Measurements from ENCODE around the gene TMEM269. TPM values are rescaled to one million over a fixed set of nuclear protein-coding genes. Genes with fewer than 3 reads are reported as not detected.

The TMEM269 gene, protein sequence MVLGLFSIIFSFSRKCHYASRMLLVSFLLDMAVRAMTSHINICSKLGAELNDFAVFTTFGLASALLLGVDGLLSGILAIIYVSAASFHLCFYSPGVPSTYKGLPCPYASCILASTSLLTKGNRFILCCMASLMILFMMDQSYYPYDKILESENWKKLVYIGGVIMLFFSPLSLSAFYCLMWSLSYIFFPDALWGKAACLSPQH
- total RNA-seq = under 0.01 TPM in 1 of 2 replicates, not detected in the other

DNA sequence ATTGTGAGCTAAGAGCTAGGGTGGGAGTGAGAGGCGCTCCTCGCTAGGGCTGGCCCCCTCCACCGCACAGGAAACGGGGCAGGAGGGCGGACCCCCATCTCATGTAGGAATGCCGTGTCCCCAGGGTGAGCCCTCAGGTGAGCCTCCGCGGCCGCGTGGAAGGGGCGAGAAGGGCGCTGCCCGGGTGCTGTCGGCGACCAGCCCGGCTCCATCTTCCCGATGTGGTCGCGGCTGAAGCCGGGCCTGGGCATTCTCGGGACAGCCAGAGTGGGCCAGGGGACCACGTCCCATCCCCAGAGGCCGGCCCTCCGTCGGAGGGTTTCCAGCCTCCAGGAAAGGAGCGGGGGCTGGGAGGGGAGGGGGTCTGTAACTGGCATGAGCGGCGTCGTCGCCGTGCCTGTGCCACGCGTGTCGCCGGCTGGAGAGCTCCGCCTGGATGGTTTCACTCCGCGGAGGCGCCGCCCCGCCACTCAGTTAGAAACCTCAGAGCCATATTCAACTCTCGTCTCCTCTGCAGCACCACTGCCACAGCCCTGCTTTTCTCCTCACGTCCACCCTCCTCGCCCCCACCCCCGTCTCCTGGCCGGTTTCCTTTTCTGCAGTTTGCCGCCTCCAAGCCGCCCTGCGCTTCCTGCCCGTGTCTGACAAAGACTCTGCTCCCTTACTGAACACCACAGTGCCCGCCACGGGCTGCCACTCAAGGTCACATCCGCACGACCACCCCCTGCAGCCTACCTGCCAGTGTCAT lies at the start of gene TMEM269:
TSS of gene TMEM269 (plus strand) at position 46 of the 748 bp plus-strand sequence. CDS start 4,903 bp downstream, outside the sequence.

DNA sequence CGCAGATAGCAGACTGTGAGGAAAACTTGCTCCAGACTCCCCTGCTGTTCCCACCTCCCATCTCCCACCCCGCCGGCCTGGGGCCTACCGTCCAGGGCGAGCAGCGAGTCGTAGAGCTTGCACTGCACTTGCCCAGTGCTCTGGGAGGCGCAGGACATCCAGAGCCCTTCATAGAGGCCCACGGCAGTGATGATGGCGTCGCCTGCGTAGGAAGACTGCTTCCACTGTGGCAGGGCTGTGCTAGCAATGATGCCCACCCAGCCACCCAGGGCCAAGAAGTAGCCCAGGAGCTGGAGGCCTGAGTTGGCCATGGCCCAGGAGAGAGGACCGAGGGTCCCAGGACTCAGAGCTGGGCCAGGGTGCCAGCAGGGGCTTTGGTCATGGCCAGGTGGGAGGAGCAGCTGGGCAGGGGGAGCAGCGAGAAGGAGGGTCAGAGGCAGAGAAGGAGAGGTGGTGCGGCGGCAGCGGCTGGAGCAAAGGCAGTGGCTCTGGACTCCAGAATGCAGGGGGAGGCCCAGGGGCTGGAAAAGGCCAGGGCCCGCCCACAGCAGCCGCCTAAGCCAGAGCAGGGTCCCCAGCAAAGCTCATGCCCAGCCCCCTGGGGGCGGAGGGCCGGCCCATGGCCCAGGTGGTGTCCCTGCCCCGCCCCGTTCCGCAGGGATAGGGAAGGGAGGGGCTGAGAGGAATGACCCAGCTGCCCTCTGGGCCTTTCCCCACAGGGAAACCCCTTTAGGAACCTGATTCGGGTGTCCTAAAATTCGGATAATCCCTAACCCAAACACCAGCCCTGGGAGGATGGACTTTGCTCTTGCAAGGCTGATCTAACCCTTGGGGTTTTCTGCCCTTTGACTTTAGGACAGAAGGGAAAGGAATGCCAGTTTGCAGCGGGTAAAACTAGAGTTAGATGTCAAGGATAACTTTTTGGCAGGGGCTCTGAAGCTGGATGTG lies 44.8 kb upstream of the TMEM269 start, which contains the start of gene CLDN19:
TSS of gene CLDN19 (minus strand) at position 484 of the 948 bp plus-strand sequence. CDS start at position 311, 173 bp downstream.

DNA sequence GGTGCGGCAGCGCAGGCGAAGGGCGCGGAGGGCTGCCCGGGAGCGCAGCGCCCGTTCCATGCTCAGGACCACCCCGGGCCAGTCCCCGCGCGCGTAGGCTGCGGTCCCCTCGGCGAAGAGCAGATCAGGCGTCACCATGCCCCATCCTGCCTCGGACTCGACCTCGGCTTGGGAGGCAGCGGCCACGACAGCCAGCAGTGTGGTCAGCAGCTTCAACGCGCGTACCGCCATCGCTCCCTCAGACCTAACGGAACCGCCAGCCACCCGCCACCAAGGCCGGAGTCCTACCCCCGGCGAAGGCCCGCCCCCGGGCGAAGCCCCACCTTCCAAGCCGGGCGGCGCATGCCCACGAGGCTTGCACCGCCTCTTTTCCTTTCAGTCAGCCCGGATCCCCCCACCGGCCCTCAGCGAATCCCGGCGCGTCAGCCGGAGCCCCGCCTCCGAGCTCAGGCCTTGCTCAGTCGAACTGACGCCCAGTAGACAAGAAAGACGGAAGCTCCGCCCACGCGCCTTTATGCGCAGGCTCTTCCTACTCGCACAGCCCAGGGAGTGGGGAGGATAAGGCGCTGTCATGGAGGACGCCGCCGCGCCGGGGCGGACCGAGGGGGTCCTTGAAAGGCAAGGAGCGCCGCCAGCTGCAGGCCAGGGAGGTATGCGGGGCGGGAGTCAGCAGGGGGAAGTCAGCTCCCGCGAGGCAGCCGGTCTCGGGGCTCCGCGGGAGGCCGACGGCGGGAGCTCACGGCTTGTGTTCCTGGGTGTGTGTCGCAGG lies 17.9 kb upstream of the TMEM269 start, which contains the start of the genes C1orf50 and P3H1:
TSS of gene C1orf50 (plus strand) at position 509 of the 769 bp plus-strand sequence. CDS start at position 572, 63 bp downstream.
TSS of gene P3H1 (minus strand) at position 288 of the 769 bp plus-strand sequence. CDS start at position 231, 57 bp downstream.

DNA sequence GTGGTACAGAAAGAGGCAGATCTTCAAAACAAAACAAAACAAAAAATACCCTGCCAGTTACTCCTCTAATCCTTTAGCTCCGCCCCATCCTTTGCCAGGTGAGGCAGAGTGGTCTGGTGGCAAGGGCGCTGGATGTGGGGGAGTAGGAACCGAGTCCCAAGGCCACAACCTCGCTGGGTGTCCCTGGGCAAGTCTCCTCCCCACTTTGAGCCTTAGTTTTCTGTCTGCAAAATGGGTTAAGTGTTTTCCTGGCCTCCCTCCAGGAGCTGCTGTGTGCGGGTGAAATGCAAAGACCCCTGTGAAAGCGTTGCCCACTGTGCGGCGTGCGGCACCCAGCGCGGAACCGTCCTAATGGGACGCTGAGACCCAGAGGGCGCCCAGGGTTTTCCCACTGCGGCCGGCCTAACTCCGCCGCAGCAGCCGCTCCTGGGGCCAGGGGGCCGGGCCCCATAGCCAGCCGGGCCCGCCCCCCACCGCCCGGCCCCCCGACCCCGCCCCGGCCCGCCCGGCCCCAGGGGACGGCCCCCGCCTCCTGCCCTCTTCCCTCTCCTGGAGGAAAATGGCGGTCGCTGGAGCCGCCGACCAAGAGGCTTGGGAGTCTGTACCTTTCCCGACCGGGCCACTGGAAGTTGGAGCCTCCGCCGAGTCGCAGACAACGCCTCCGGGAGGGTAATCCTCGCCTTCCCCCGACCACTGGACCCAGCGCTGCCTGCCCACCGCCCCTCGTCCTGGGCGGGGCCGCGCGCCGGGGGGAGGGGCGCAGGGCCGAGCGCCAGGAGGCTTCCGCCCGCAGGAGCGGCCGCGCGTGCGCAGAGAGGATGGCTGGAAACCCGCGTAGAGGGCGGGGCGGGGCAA lies 32.0 kb downstream of the TMEM269 start, which contains the start of the genes ERMAP and SVBP:
TSS of gene ERMAP (plus strand) at position 538 of the 855 bp plus-strand sequence. CDS start 13,327 bp downstream, outside the sequence.
TSS of gene SVBP (minus strand) at position 813 of the 855 bp plus-strand sequence. CDS start 853 bp downstream, outside the sequence.

DNA sequence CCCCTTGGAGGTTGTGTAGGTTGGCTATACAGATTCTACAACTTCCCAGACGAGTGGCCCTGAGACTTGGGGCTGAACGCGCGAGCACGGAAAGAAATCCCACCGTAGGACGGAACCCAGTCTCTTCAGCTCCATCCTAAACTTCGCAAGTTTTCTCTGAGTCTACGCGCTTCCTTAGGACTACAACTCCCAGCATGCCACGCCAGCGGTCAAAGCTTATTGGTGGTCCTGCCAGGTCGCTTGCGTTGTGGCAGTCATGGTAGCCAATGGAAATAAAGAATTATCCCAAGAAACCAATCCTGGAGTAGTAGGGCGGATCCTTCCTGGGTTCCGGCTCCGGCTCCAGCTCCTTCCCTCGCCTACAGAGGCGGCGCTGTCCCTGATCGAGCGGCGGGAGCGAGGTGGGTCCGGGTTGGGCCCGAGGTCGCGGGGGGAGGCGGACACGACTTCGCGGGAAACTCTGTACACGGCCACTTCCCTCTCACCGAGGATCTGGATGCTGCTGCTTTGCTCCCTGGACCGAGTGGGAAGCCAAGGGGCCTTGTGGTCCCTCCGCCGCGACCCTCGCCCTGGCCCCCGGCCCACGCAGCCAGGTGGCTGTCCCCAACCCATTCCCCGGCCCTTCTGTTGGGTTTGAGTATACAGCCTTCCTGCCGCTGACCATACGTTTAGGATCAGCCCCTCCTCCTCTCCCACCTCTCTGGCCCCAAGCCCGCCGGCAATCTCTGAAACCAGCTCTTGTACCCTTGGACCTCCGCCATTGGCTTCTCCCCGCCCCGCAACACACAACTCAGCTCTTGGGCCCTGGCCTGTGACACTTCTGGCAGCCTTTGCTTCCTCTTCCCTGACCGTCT lies 61.7 kb downstream of the TMEM269 start, which contains the start of gene ZNF691:
TSS of gene ZNF691 (plus strand) at position 357 of the 854 bp plus-strand sequence. CDS start 3,046 bp downstream, outside the sequence.

Other genes starting within 250 kb of the TMEM269 start
- 79.2 and 86.1 TPM in 2 replicates for gene PPIH, start 126.6 kb upstream of the TMEM269 start, total RNA-seq
- 795 and 951 TPM in 2 replicates for gene YBX1, start 102.6 kb upstream of the TMEM269 start, total RNA-seq
- gene CLDN19, start 44.8 kb upstream of the TMEM269 start, total RNA-seq = not detected in 2 replicates
- gene P3H1, start 18.0 kb upstream of the TMEM269 start, total RNA-seq = 131 and 133 TPM in 2 replicates
- gene C1orf50, start 17.7 kb upstream of the TMEM269 start, total RNA-seq = 2.5 and 4.0 TPM in 2 replicates
- 6.2 and 6.7 TPM in 2 replicates for gene ERMAP, start 32.1 kb downstream of the TMEM269 start, total RNA-seq
- 12.9 and 19.0 TPM in 2 replicates for gene SVBP, start 32.4 kb downstream of the TMEM269 start, total RNA-seq
- gene ZNF691, start 61.6 kb downstream of the TMEM269 start, total RNA-seq = 8.3 and 10.6 TPM in 2 replicates
- gene SLC2A1, start 173.9 kb downstream of the TMEM269 start, total RNA-seq = 102 and 107 TPM in 2 replicates